ENCODE measurements around the gene BSN.

The BSN gene

GRCh38 chr3:49713336-49714105 lies 159.2 kb downstream of the BSN start:
- no peak for DNase-seq (ENCODE audit: low read depth, low spot score)

GRCh38 chr3:49714728-49715550 lies 160.7 kb downstream of the BSN start:
- no peak for DNase-seq (ENCODE audit: low read depth, low spot score)

GRCh38 chr3:49715611-49716121 lies 161.4 kb downstream of the BSN start:
- no peak for DNase-seq (ENCODE audit: low read depth, low spot score)

- no peak for DNase-seq (ENCODE audit: low read depth, low spot score)
These were observed 161.9 kb downstream of the BSN start for GRCh38 chr3:49716169-49716568.

- DNase-seq (ENCODE audit: low read depth, low spot score): no peak
These were observed 162.5 kb downstream of the BSN start for GRCh38 chr3:49716691-49717210.

GRCh38 chr3:49717211-49717958 lies 163.1 kb downstream of the BSN start:
- no peak for DNase-seq (ENCODE audit: low read depth, low spot score)

- DNase-seq (ENCODE audit: low read depth, low spot score): no peak
These were observed 163.9 kb downstream of the BSN start for GRCh38 chr3:49717959-49718857.

- DNase-seq (ENCODE audit: low read depth, low spot score): no peak
These were observed 164.6 kb downstream of the BSN start for GRCh38 chr3:49718858-49719213.

GRCh38 chr3:49719214-49719884 lies 165.1 kb downstream of the BSN start, which contains the start of gene AMIGO3:
AMIGO3 (minus strand) TSS chr3:49719684; CDS start chr3:49719465, 219 bp downstream.
- peak; percentile 82 for DNase-seq (ENCODE audit: low read depth, low spot score)

Data from activated CD4-positive, CD25-positive, alpha-beta regulatory T cell treated with anti-CD3 and anti-CD28 coated beads, Interleukin-2, amount 50 U/mL, for 16 hours (primary cell).